HepG2 (cell line): ENCODE data around the gene TMEM250.

Experiments
- CTCF ChIP-seq: sonication (generic); formaldehyde crosslinking; IDR thresholded peaks from 2 replicates; pipeline ENCODE4 v1.5.0; 2020; ENCODE audit warnings: mild to moderate bottlenecking, missing genetic modification reagents, moderate library complexity
- ESRRA ChIP-seq: sonication (generic); formaldehyde crosslinking; IDR thresholded peaks from 2 replicates; pipeline ENCODE4 v1.5.1; 2020; ENCODE audit warnings: mild to moderate bottlenecking, low read depth, missing genetic modification reagents
- FOXM1 ChIP-seq: sonication (generic); formaldehyde crosslinking; IDR thresholded peaks from 2 replicates; pipeline ENCODE4 v1.5.0; 2020; ENCODE audit warnings: missing genetic modification reagents
- KLF15 ChIP-seq: sonication (generic); formaldehyde crosslinking; IDR thresholded peaks from 2 replicates; pipeline ENCODE4 v1.8.1; 2023; ENCODE audit warnings: borderline replicate concordance, mild to moderate bottlenecking, inconsistent platforms, missing genetic modification reagents, mixed read lengths
- ZNF232 ChIP-seq: sonication (generic); formaldehyde crosslinking; IDR thresholded peaks from 2 replicates; pipeline ENCODE4 v1.4.0; 2020; ENCODE audit warnings: missing genetic modification reagents, borderline replicate concordance
- ZNF496 ChIP-seq: sonication (generic); formaldehyde crosslinking; IDR thresholded peaks from 2 replicates; pipeline ENCODE4 v1.8.1; 2023; ENCODE audit warnings: mild to moderate bottlenecking, moderate library complexity, missing genetic modification reagents; ENCODE audit not compliant: insufficient replicate concordance
- ZZZ3 ChIP-seq: sonication (generic); formaldehyde crosslinking; IDR thresholded peaks from 2 replicates; pipeline ENCODE4 v1.4.0; 2020; ENCODE audit warnings: missing genetic modification reagents, mild to moderate bottlenecking, borderline replicate concordance

GRCh38 chr9:136096505-136097001 lies 22.1 kb downstream of the TMEM250 start:
- TF ChIP-seq CTCF, result no peak
- TF ChIP-seq KLF15 (CRISPR knock-in tag), result no peak
- TF ChIP-seq ESRRA (CRISPR knock-in tag), result no peak
- TF ChIP-seq ZNF232 (CRISPR knock-in tag), result no peak
- no peak for TF ChIP-seq ZZZ3 (CRISPR knock-in tag)
- TF ChIP-seq ZNF496 (CRISPR knock-in tag), result no peak
- TF ChIP-seq FOXM1 (CRISPR knock-in tag), result no peak
